GM12878 (cell line): Measurements from ENCODE around the gene PYGB. TPM values are rescaled to one million over a fixed set of nuclear protein-coding genes. Genes with fewer than 3 reads are reported as not detected.

ENCODE experiments used
- ATAC-seq: fragments of 200-7000 bp; cut with Tn5 transposase; 3 replicates; pipeline ENCODE4 v1.9.1; 2020; ENCODE audit warnings: mild to moderate bottlenecking, moderate library complexity
- BruUV-seq: library from RNA; stranded (reverse); fragments of 400-500 nt; replicated peaks from 2 replicates; lab custom pipeline; 2021; lab: Mats Ljungman, UMichigan
- CTCF ChIA-PET: fragments of 300-600 bp; sonication (Branson Sonifier 250); formaldehyde crosslinking; extraction: SDS; loops from one replicate; lab custom pipeline; 2021; ENCODE audit warnings: inconsistent platforms; lab: Yijun Ruan, JAX
- POLR2A ChIA-PET: fragments of 350-600 bp; formaldehyde crosslinking; extraction: SDS; loops from one replicate; lab custom pipeline; 2021; ENCODE audit warnings: inconsistent platforms; lab: Charles Lee
- RAD21 ChIA-PET: fragments of 300-600 bp; sonication (Branson Sonifier 250); formaldehyde crosslinking; loops from one replicate; lab custom pipeline; 2023; ENCODE audit warnings: antibody characterized with exemption; ENCODE audit not compliant: unreplicated experiment; lab: Charles Lee
- SMC1A ChIA-PET: fragments of 300-600 bp; sonication (Branson Sonifier 250); formaldehyde crosslinking; loops from one replicate; lab custom pipeline; 2023; ENCODE audit not compliant: unreplicated experiment, uncharacterized antibody; lab: Charles Lee
- DNase-seq: peaks from one replicate; pipeline ENCODE4 v3.0.0-alpha.2; 2011; ENCODE audit warnings: low read depth, low spot score
- FAIRE-seq: peaks from 3 replicates; lab custom pipeline; 2011; peaks lifted over from hg19 to GRCh38; lab: Jason Lieb, UNC
- H2AFZ ChIP-seq: 2 replicates; pipeline ENCODE4 v1.6.0; 2011; ENCODE audit warnings: low read depth, low read length, control low read depth; ENCODE audit not compliant: control insufficient read depth
- H3K27ac ChIP-seq: 2 replicates; pipeline ENCODE4 v1.5.1; 2011; ENCODE audit warnings: control low read depth; ENCODE audit not compliant: control insufficient read depth, insufficient read depth
- H3K27me3 ChIP-seq, 2 experiments: replicated peaks in 1 of 2; 2 replicates each; pipeline versions ENCODE4 v1.6.0 to v1.6.1; 2011; ENCODE audit warnings: low read length in 1 of 2; ENCODE audit not compliant: control insufficient read depth in 2 of 2, insufficient read depth in 2 of 2
- H3K36me3 ChIP-seq, 2 experiments: 2 replicates each; pipeline ENCODE4 v1.5.1; 2011; ENCODE audit warnings: low read length in 1 of 2; ENCODE audit not compliant: control insufficient read depth in 2 of 2, insufficient read depth in 2 of 2
- H3K4me1 ChIP-seq: 2 replicates; pipeline ENCODE4 v1.6.1; 2011; ENCODE audit warnings: mild to moderate bottlenecking, low read length, moderate library complexity, mixed read lengths; ENCODE audit not compliant: control insufficient read depth, insufficient read depth
- H3K4me2 ChIP-seq: 2 replicates; pipeline ENCODE4 v1.6.0; 2011; ENCODE audit warnings: control low read depth; ENCODE audit not compliant: control insufficient read depth, insufficient read depth
- H3K4me3 ChIP-seq: fragments of 200-600 bp; sonication (generic); 2 replicates; pipeline ENCODE4 v1.5.1; 2016
- H3K79me2 ChIP-seq: 2 replicates; pipeline ENCODE4 v1.6.0; 2011; ENCODE audit warnings: low read length; ENCODE audit not compliant: control insufficient read depth, insufficient read depth
- H3K9ac ChIP-seq: 2 replicates; pipeline ENCODE4 v1.8.0; 2011; ENCODE audit warnings: low read length, control low read depth, mixed read lengths; ENCODE audit not compliant: control insufficient read depth, insufficient read depth
- H3K9me3 ChIP-seq: replicated peaks from 3 replicates; pipeline ENCODE4 v1.5.1; 2011; ENCODE audit warnings: mild to moderate bottlenecking, low read length; ENCODE audit not compliant: control insufficient read depth, insufficient read depth
- H4K20me1 ChIP-seq: 2 replicates; pipeline ENCODE4 v1.6.0; 2011; ENCODE audit not compliant: control insufficient read depth, insufficient read depth
- BRCA1 ChIP-seq: IDR thresholded peaks from 2 replicates; pipeline ENCODE4 v1.6.1; 2011; ENCODE audit warnings: low read depth, low read length, improper control_type of control experiment
- EZH2 ChIP-seq: IDR thresholded peaks from 2 replicates; pipeline ENCODE4 v1.6.1; 2012; ENCODE audit warnings: low read depth, mild to moderate bottlenecking, control low read depth, inconsistent platforms, low read length, borderline replicate concordance; ENCODE audit not compliant: control insufficient read depth
- MLLT1 ChIP-seq: fragments of 450-650 bp; IDR thresholded peaks from 2 replicates; pipeline ENCODE4 v1.6.1; 2016; ENCODE audit warnings: mild to moderate bottlenecking
- STAT1 ChIP-seq: fragments of 450-650 bp; conservative IDR thresholded peaks from 2 replicates; pipeline ENCODE4 v1.6.1; 2014; ENCODE audit warnings: antibody characterized with exemption, mild to moderate bottlenecking
- STAT3 ChIP-seq: IDR thresholded peaks from 2 replicates; pipeline ENCODE4 v1.6.1; 2011; ENCODE audit warnings: low read depth, low read length, improper control_type of control experiment
- WRNIP1 ChIP-seq: IDR thresholded peaks from 2 replicates; pipeline ENCODE4 v1.6.1; 2011; ENCODE audit warnings: low read depth, low read length, improper control_type of control experiment, borderline replicate concordance
- YY1 ChIP-seq: IDR thresholded peaks from 2 replicates; pipeline ENCODE4 v1.6.1; 2011; ENCODE audit warnings: low read depth, mild to moderate bottlenecking, low read length
- ZBED1 ChIP-seq: IDR thresholded peaks from 2 replicates; pipeline ENCODE4 v1.6.1; 2016; ENCODE audit warnings: borderline replicate concordance
- WGBS: methylation state at CpG from one replicate; pipeline ENCODE4 v1.1.6; 2016; ENCODE audit warnings: low lambda C conversion rate; ENCODE audit not compliant: insufficient replicate concordance, insufficient coverage; ENCODE audit errors: missing lambda C conversion rate; 5-methylcytosine and 5-hydroxymethylcytosine counted together
- in situ Hi-C: fragments of 300-500 bp; cut with MboI; formaldehyde crosslinking; loops from 9 replicates; pipeline ENCODE4 v1.14.3; 2018; ENCODE audit warnings: mixed read lengths
- intact Hi-C: fragments of 100-400 bp; cut with micrococcal nuclease; formaldehyde crosslinking; loops from one replicate; pipeline ENCODE4 v1.14.2; 2022; ENCODE audit not compliant: unreplicated experiment
- polyA plus RNA-seq, 11 experiments: library from polyadenylated mRNA; depleted of rRNA in 4 of 11; unstranded in 6 of 11; stranded (reverse) in 5 of 11; fragments of >200 nt; fragmentation: Nextera tagmentation in 4 of 11; fragmentation: Illumina TruSeq in 1 of 11; extraction: Ambion mirVana in 4 of 11; extraction: Trizol in 1 of 11; gene quantifications; 1 replicate in 1 of 11; 2 replicates in 10 of 11; pipeline versions ENCODE4 v1.2.1 to v1.2.3, GENCODE V29; 2011 to 2016; ENCODE audit warnings: inconsistent platforms in 2 of 11, missing spikeins in 2 of 11, low read depth in 1 of 11
- total RNA-seq, 4 experiments: library from RNA; depleted of rRNA in 3 of 4; stranded (reverse); fragments of >200 nt in 3 of 4; fragmentation: Illumina TruSeq in 1 of 4; extraction: Trizol in 1 of 4; gene quantifications; 2 replicates each; pipeline versions ENCODE4 v1.2.1 to v1.2.3, GENCODE V29; 2013 to 2021

PYGB gene
- total and polyA plus RNA-seq, 10 of the 15 experiments (the other 5 are each of a cell fraction or from before 2014, with no cell fraction given): 0.34 to 33.5 (median 21.8) TPM

- H3K9me3 ChIP-seq: no peaks in the 10 kb centered on the region; the same call in 2 of the 3 replicates
- CTCF ChIA-PET: interaction anchor here (0.6 to 1.2 kb wide), 2 partner anchors 61 to 232 kb away, joined by 3 to 4 read pairs; no protein-coding TSS in a partner anchor
- in situ Hi-C loops (no loop called here), intact Hi-C loops (no loop called here)
- SMC1A ChIA-PET: no interaction called here
- no peaks in the 10 kb centered on the region for H3K4me1 ChIP-seq
- WGBS: 98% methylated on average over 11 of the region's 11 CpGs
- no peak overlapping the region for H3K27ac ChIP-seq
- no peak overlapping the region for H3K4me3 ChIP-seq
- POLR2A ChIA-PET: no interaction called here
- H2AFZ ChIP-seq: no peak overlapping the region
- DNase-seq (no peak), ATAC-seq (no peak)
- H4K20me1 ChIP-seq: peaks cover 2% of the 10 kb centered on the region; the same call in 1 of the 2 replicates
- TF ChIP-seq ZBED1: no peak
- no peak for TF ChIP-seq STAT1
- no peak for TF ChIP-seq EZH2
- TF ChIP-seq YY1: no peak
- TF ChIP-seq BRCA1: no peak
- TF ChIP-seq WRNIP1: no peak
- no peak for TF ChIP-seq MLLT1
- TF ChIP-seq STAT3: no peak
- TF ChIP-seq, all 136 proteins: peak for 0
- no peak overlapping the region for H3K4me2 ChIP-seq
- peaks cover 15% of the 10 kb centered on the region for H3K79me2 ChIP-seq
- RAD21 ChIA-PET: no interaction called here
- FAIRE-seq: no peak
- H3K36me3 ChIP-seq: peaks cover 6 to 7% of the 10 kb centered on the region in 2 experiments; a peak in 3 of 4 replicates
- H3K27me3 ChIP-seq: no peaks in the 10 kb centered on the region
- BruUV-seq: TSS peak; percentile 24
- no peak overlapping the region for H3K9ac ChIP-seq
Observed at GRCh38 chr20:25338112-25339023, 90.5 kb downstream of the PYGB start.
